Stimulated activated CD8-positive, alpha-beta memory T cell treated with anti-CD3 and anti-CD28 coated beads, Interleukin-12 subunit alpha, Interleukin-12 subunit beta, amount 100 ng/mL, for 1 hour (primary cell): ENCODE results near the gene PPP1R37.
A peak's percentile ranks its signal among the peaks of the same experiment; 100 is the strongest.

Source experiments
- DNase-seq: peaks from one replicate; pipeline ENCODE4 v3.0.0-alpha.2; 2020; ENCODE audit warnings: low read depth

The PPP1R37 gene

GRCh38 chr19:45152504-45153338 is 59.7 kb downstream of the PPP1R37 start:
- peak; percentile 11 for DNase-seq

DNA sequence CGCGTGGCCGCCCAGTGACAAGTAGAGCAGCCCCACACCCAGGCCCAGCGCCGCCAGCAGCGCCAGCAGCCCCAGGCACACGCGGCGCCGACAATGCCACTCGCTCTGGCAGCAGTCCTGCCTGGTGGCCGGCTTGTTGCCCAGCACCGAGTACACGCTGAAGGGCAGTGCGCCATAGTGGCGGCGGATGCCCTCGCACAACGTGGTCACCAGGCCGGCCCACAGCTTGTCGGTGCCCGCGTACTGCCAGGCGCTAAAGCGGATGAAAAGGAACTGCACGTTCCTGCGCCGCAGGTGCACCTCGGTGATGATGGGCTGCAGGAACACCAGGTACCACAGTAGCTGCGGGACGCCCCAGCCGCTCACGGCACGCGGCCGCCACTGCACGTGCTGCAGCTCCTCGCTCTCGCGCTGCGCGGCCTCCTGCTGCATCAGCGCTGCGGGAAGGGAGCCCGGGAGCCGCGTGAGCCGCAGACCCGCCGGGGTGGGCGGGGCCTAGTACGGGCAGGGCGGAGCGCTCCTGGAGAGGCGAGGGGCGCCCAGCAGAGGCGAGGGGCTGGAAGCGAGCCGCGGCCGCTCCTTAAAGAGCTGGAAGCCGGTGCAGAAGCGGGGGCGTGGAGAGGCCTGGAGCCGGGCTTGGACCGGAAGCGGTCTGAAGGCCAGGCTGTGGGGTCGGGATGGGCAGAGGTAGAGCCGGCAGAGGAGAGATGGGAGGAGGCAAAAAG is 60.5 kb downstream of the PPP1R37 start:
- no peak for DNase-seq

- no peak for DNase-seq
Observed at GRCh38 chr19:45154064-45154827, 61.3 kb downstream of the PPP1R37 start.

DNA sequence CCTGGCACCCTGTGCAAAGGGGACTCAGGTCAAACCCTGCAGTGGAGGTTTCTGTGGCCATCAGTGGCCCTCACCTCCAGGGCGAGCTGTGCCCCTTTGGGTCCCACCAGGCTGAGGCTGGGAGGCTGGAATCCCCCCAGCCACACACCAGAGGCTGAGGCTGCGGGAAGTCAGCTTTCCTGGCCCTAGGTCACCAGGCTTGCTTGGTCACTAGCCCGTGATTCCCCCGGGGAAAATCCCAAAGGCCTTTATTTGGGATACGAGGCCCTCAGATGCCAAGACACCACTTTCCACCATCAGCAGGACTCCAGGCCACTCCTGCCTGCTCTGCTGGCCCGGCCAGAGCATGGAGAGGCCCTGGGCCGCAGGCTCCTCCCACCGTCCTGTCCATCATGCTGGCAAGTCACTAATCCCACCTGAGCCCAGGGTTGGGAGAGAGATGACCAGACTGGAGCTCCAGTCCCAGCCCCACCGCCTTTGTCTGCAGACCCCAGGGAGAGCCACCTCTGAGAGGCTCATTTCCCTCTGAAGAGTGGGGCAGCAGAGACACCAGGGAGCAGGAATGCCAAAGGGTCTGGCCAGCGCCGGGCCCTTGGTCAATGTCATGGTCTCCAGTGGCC is 63.1 kb downstream of the PPP1R37 start:
- DNase-seq: no peak

DNA sequence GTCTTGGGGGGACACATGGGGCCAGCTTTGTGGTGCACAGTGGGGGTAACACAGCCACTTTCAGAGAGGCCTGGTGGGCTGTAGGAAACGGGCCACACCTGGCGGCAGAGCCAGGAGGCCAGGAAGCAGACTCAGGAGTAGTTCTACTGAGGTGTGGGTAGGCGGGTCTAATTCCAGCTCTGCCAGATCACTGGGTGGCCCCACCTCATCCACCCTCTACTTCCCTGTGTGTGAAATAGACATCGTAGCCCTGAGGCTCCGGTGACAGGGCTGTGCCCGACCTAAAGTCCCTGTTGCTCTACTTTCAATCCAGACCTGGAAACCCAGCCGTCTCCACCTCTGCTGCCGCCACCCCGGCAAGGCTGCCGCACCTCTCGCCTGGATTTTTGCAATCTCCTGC is 63.8 kb downstream of the PPP1R37 start:
- no peak for DNase-seq

GRCh38 chr19:45158503-45159209 is 65.7 kb downstream of the PPP1R37 start:
- no peak for DNase-seq

- no peak for DNase-seq
Observed at GRCh38 chr19:45159210-45159970, 66.4 kb downstream of the PPP1R37 start.

- no peak for DNase-seq
Observed at GRCh38 chr19:45159971-45160324, 67.0 kb downstream of the PPP1R37 start.

DNA sequence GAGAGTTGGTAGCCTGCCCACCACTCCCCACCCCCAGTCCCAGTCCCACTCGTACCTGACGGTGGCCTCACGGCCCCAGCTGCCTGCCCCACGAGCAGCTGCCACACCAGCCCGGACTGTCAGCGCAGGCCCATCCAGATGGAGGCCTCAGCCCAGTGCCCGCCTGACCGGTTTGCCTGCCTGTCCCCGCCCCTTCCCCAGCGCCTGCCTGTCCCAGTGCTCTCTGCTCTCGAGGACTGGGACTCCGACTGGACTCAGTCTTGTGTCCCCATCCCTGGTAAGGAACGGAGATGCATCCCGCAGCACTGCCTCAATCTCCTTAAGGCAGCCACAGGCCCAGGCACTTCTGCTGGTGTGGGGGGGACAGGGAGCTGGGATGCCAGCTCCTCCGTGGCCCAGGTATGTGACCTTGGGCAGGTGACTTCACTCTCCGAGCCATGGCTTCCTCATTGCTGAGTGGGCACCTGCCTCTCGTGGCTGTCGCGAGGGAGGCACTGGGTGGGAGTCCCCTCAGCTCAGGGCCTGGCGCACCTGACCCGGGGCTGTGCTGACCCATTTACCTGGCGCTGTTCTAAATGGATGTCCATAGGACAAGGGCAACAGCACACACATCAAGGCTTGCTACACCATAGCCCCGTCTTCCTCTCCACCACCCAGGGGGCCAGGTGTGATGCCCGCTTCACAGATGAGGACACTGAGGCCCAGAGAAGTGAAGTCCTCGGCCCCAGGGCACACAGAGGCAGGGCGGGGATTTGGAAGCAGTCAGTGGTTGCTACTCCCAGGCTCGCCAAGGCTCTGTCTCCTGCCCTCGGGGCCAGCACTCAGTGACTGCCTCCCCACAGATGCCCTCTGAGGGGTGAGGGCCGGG is 68.1 kb downstream of the PPP1R37 start, which contains the start of gene NKPD1:
NKPD1 (minus strand) TSS at position 113 of the 868 bp plus-strand sequence. CDS start 832 bp downstream, outside the sequence.
- no peak for DNase-seq

DNA sequence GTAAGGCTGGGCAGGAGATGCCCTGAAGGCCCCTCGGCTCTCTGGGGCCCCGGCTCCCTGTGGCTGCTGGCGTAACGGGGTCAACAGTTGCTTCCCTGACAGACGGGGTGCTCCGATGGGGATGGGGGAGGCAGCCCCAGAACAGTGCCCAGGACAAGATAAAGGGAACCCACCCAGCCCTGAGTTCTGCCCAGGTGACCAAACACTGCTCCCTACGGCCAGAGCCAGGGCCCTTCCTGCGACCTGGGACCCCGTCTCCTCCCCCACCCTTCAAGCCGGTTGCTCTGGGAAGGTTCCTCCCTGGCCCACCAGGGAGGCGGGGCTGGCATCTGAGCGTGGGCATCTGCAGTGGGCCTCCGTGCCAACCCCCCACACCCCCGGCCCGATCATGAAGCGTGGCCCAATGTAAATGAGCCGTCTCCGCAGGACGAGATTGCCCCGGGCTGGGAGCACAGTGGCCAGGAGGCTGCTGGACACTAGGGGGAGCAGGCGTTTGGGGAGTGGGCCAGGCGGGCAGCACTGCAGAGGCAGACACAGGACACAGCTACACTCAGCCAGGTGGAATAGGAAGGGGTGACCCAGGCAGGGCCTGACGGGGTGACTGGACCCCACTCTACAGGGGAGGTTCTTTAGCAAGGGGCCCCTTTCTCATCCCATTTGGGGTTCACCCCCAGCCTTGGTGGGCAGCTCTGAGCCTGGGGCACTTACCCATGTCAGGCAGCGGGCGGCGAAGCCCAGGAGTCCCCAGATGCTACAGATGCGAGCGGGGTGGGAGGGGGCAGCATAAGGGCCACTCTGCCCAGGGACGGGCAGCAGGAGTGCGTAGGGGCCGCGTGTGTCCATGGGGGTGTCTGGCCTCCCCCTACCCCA is 69.0 kb downstream of the PPP1R37 start:
- DNase-seq: no peak

GRCh38 chr19:45162608-45163143 is 69.7 kb downstream of the PPP1R37 start:
- no peak for DNase-seq

DNA sequence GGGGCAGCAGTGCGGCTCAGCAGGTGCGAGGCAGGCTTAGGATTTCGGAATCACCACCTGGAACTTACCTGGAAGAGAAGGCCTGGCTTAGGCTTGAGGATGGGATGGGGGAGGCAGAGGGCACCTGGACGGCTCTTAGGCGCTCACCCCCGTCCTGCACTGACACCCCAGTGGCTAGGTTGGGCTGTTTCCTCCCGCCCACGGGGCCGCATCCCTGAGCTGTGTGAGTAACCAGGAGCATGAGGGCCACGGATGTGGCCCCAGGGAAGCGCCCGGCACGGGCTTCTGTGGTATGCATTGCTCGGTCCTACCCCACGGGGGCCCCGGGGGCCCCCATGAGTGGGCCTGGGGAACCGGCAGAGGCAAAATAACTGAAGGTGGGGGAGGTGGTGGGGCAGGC is 70.2 kb downstream of the PPP1R37 start:
- no peak for DNase-seq

DNA sequence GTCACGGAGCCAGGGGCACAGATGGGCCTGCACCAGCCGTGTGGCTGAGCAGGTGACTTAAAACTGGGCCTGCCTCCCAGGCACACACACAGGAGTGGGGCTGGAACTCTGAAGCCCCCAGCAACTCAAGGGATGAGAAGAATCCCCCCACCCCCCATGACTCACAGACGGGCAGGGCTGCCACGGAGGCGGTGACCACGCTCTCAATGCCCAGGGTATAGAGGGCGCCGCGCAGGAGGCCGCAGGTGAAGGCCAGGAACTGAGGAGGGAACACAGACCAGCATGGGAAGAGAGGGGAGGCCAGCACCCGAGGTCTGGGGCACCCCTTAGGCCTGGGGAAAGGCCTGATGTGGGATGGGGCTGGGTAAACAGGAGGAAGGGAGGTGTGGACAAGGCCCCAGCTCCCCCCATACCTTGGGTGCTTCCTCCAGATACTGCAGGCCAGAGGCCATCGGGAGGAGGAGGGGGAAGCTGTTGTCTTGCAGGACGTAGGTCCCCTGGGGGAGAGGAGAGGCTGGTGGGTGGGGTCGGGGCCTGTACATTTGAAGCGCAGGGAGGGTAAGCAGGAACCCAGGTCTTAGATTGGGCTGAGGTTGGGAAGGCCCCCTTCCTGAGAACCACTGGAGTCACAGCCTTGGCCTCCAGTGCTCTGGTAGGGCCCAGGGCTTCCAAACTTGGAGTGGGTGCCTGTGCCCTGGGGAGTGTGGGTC is 70.9 kb downstream of the PPP1R37 start:
- no peak for DNase-seq

- DNase-seq: no peak
Observed at GRCh38 chr19:45164577-45165335, 71.8 kb downstream of the PPP1R37 start.

GRCh38 chr19:45166723-45167252 is 73.8 kb downstream of the PPP1R37 start:
- DNase-seq: no peak

GRCh38 chr19:45168767-45169351 is 75.9 kb downstream of the PPP1R37 start:
- no peak for DNase-seq
